ENCODE results near the gene SKAP1. TPM values are rescaled to one million over a fixed set of nuclear protein-coding genes. Genes with fewer than 3 reads are reported as not detected.
"Not testable (repeated sequence)": the region's sequence is repeated elsewhere in the genome, so short reads cannot be mapped to it uniquely, and the experiment has no call there.

SKAP1 gene
- total RNA-seq, 1 donor from 2014 or later = 0.38 TPM

DNA sequence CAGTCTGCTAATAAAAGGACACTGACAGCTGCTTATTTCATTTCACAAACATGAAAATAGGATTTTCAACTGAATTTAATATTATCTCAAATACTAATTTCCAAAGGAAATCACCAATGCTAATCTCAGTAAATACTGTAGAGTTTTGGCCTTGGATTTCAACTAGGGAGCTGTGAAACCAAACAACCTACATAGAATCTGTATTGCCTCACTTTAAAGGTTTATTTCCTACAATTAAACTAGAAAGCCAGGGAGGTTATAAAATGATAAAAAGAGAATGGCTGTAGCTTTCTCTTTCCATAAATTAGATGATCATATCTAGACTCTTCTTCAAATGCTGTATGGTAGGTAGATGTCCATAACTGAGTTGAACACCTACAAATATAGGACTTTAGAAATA lies 82.8 kb downstream of the SKAP1 start:
- intact Hi-C loops (cut with DNase I) = no loop called here
- no peak for ATAC-seq

GRCh38 chr17:48344251-48344650 lies 85.8 kb downstream of the SKAP1 start:
- no peak for ATAC-seq
- no peak for DNase-seq (ENCODE audit: missing footprints)
- intact Hi-C loops (cut with DNase I) = no loop called here

More for the DNA sequence above, 82.8 kb downstream of the SKAP1 start:
- DNase-seq (ENCODE audit: missing footprints) = no peak

GRCh38 chr17:48340916-48341315 lies 89.1 kb downstream of the SKAP1 start:
- intact Hi-C loops (cut with DNase I) = no loop called here
- no peak for DNase-seq (ENCODE audit: missing footprints)
- no peak for ATAC-seq

DNA sequence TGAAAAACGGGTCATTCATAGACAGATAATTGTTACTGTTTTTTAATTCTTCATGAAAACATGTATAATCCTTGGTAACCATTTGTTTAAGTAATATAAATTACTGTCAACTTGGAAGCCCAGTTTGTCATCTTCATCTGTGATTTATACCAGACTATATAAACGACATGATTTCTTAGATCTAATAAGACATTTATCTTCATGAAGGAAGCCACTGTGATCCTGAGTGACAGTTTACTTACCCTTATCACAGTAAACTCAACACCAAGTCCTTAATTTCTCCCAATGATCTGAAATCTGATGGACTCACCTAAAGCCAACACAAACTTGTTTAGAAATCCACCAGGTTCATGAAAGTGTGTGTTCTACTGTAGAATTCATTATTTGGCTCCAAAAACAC lies 91.3 kb downstream of the SKAP1 start:
- ATAC-seq (no peak), DNase-seq (ENCODE audit: missing footprints) (no peak)
- intact Hi-C loops (cut with DNase I) = loop anchor here (10.0 kb wide), 1 partner anchor 314 kb away; no protein-coding TSS in a partner anchor

GRCh38 chr17:48337903-48338302 lies 92.1 kb downstream of the SKAP1 start:
- DNase-seq (ENCODE audit: missing footprints); ATAC-seq: not testable (repeated sequence)
- intact Hi-C loops (cut with DNase I) = loop anchor here (10.0 kb wide), 1 partner anchor 313 kb away; no protein-coding TSS in a partner anchor

DNA sequence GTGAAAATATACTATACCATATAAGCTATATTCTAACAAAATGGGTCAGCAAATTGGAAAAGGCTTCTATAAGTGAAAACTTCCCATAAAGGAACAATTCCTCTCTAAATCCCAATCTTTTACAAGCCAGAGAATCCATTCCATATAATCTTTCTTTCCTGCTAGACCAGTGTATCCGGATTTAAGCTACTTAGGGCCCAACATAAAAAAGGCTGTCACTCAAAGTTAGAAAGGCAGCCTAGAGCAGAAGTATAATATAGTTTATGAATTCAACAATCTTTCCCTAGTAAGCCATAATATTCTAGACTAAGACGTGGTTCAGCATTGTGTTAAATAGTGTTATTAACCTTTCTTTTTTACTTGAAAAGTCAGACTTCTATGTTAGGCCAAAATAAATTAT lies 93.0 kb downstream of the SKAP1 start:
- DNase-seq (ENCODE audit: missing footprints) (no peak), ATAC-seq (no peak)

GRCh38 chr17:48335858-48336500 lies 94.0 kb downstream of the SKAP1 start:
- no peak for ATAC-seq
- intact Hi-C loops (cut with DNase I) = loop anchor here (1.0 to 10.0 kb wide), 2 partner anchors 282 to 311 kb away; no protein-coding TSS in a partner anchor
- DNase-seq (ENCODE audit: missing footprints) = no peak

More for the DNA sequence above, 93.0 kb downstream of the SKAP1 start:
- intact Hi-C loops (cut with DNase I) = loop anchor here (1.0 to 10.0 kb wide), 2 partner anchors 281 to 312 kb away; no protein-coding TSS in a partner anchor

- ATAC-seq = no peak
- no peak for DNase-seq (ENCODE audit: missing footprints)
- intact Hi-C loops (cut with DNase I) = loop anchor here (10.0 kb wide), 1 partner anchor 310 kb away; no protein-coding TSS in a partner anchor
Measured at GRCh38 chr17:48335146-48335784, 94.7 kb downstream of the SKAP1 start.

GRCh38 chr17:48333034-48333530 lies 96.9 kb downstream of the SKAP1 start:
- ATAC-seq = no peak

GRCh38 chr17:48330887-48331286 lies 99.1 kb downstream of the SKAP1 start:
- ATAC-seq (no peak), DNase-seq (ENCODE audit: missing footprints) (no peak)
- intact Hi-C loops (cut with DNase I) = loop anchor here (10.0 kb wide), 1 partner anchor 306 kb away; no protein-coding TSS in a partner anchor

More at GRCh38 chr17:48333034-48333530, 96.9 kb downstream of the SKAP1 start:
- DNase-seq (ENCODE audit: missing footprints) = no peak
- intact Hi-C loops (cut with DNase I) = loop anchor here (10.0 kb wide), 1 partner anchor 308 kb away; no protein-coding TSS in a partner anchor

- ATAC-seq = no peak
- no peak for DNase-seq (ENCODE audit: missing footprints)
- intact Hi-C loops (cut with DNase I) = loop anchor here (10.0 kb wide), 1 partner anchor 306 kb away; no protein-coding TSS in a partner anchor
Measured at GRCh38 chr17:48330421-48330820, 99.6 kb downstream of the SKAP1 start.

DNA sequence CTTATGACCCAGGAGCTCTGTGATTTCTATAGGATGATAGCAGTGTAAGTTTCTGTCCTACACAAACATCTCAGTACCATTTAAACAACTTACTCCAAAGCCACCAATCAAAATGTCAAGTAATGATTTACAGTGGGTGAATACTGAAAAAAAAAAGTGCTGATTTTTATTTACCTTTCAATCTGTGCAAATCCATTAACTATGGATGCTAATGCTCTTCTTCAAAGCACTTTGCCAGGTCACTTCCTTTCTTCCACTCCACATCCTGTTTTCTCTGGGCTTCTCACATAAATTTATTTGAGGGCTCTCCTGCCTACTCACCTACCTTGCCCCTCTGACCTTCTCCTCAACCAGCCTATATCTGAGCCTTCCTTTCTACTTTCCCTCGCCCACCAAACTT lies 101.6 kb downstream of the SKAP1 start:
- intact Hi-C loops (cut with DNase I) = no loop called here
- no peak for ATAC-seq
- DNase-seq (ENCODE audit: missing footprints) = no peak

GRCh38 chr17:48326310-48326709 lies 103.7 kb downstream of the SKAP1 start:
- intact Hi-C loops (cut with DNase I) = no loop called here
- DNase-seq (ENCODE audit: missing footprints) (no peak), ATAC-seq (no peak)

DNA sequence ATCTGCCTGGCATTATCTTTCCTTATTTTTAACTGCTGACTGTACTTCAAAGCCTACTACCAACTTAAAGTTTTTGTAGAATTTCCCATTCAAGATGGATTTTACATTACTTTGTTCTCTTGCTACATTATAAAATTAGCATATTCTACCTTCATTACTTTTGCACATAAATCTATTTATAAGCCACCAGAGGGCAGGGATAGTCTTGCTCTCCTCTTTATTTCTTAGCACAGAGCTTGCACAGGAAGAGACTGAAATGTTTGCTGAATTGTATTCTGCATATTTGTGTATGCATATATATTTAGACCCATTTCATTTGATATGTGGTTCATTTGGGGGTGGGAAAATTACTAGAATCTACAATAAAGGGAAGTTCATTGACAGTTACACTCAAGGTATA lies 108.0 kb downstream of the SKAP1 start:
- no peak for ATAC-seq
- intact Hi-C loops (cut with DNase I) = no loop called here

DNA sequence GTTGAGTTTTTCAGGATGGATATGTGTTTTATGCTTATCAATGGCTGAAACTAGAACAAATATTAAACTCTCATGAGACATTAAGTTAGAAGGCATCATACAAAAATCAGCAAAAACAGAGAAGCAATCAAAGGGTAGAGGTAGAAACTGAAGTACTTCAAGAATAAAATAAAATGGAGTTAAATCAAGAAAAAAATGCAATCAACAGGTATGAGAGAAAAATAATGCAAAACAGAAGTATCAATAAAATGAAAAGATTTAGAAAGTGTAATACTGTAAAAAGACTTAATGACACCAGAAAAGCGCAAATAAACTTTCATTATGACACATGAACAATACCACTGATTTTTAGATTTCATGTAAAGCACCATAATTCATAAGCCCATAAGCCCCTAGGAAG lies 112.3 kb downstream of the SKAP1 start:
- no peak for ATAC-seq
- no peak for DNase-seq (ENCODE audit: missing footprints)
- intact Hi-C loops (cut with DNase I) = no loop called here

More for the DNA sequence above, 108.0 kb downstream of the SKAP1 start:
- no peak for DNase-seq (ENCODE audit: missing footprints)

DNA sequence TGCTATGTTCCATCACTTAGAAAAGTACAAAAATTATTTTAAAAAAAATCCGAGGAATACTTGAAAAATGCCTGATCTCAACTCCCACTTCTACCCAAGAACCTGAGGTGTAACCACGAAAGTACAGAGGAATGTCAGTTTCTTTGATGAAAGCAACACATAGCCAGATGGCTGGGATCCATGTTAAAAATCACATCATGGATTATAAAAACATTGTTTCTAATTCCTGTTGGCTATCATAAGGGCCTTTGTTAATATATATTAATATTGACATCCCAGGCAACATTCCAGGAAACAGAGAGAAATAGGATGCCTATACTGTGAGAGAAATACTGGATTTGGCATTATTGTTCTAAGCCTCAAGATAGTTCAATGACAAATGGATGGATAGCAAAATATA lies 115.3 kb downstream of the SKAP1 start:
- no peak for DNase-seq (ENCODE audit: missing footprints)
- no peak for ATAC-seq
- intact Hi-C loops (cut with DNase I) = no loop called here

DNA sequence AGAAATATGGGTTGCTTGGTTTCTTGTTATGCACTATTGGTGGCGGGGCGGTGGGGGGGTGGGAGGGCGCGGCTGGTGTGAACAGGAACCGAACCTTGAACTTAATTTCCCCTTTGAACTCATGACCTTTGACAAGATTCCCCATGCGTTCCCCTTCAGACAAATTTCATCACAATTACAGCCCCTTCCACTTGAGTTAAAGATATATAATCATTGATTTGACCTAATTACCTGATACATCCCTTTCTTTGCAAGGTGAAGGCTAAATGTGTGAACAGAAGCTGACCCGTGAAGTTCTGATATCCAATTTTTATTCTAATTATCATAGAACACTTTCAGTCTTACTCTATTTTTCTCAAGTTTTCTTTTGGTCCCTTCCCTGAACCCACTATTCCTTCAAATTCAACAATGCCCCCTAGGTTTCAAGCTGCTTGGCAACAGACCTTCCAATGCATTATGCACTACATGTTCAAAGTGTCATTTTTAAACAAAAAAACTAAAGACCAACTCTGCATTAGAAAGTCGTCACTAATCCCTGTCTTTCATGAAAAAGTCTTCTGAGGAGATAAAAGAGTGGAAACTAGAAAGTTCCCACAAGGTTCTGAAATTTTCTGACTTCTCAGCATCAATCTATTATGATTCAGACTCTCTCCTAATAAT lies 116.8 kb downstream of the SKAP1 start:
- DNase-seq (ENCODE audit: missing footprints) (no peak), ATAC-seq (no peak)
- intact Hi-C loops (cut with DNase I) = no loop called here

DNA sequence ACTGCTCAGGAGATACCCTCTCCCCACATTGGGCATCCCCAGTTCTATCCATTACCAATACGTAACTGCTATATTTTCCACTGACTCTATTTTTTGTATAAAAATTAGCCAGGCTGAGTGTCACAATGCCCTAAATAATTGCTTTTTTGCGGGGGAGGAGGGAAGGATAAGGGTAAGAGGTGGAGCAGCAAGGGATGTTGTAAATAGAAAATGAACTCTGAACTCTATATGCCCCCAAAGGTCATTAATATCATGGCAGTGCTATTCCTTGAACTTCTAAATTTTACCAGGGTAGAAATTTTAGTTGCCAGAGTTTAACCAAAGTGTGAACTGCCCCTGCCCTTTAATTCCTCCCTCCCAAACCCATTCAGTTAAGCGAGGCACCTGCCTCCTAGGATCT lies 118.7 kb downstream of the SKAP1 start:
- DNase-seq (ENCODE audit: missing footprints) = no peak
- intact Hi-C loops (cut with DNase I) = no loop called here

DNA sequence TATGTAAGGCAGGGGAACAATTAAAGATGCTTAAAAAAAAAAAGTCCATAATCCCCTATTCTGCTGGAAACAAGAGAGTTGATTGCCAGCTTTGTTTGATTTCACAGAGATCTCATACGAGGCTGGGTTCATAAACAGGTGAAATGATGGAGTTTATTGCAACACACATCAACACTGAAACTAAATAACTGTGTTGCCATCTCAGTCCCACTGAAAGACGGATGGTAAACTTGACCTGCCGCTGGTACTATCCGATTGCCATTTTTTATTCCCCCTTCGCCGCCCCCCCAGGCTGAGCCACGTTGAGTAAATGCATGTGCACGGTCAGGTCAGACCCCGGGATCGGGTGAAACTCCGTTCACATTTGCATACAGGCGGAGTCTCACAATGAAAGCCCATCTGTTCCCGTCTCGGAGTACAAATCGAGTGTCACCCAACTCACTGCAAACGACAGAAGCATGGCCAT lies 119.2 kb downstream of the SKAP1 start:
- intact Hi-C loops (cut with DNase I) = no loop called here
- ATAC-seq (no peak), DNase-seq (ENCODE audit: missing footprints) (no peak)

More for the DNA sequence above, 118.7 kb downstream of the SKAP1 start:
- ATAC-seq = no peak
